Keratinocyte (primary cell): ENCODE results near the gene C21orf58. TPM values are rescaled to one million over a fixed set of nuclear protein-coding genes. Genes with fewer than 3 reads are reported as not detected.

ENCODE experiments used
- DNase-seq: peaks from one replicate; pipeline ENCODE4 v3.0.0-alpha.2; 2011; ENCODE audit warnings: low read depth, missing footprints, low spot score
- FAIRE-seq: peaks from 2 replicates; lab custom pipeline; 2011; peaks lifted over from hg19 to GRCh38; lab: Jason Lieb, UNC
- H2AFZ ChIP-seq: 2 replicates; pipeline ENCODE4 v1.6.0; 2012; ENCODE audit warnings: low read length, control low read depth, inconsistent platforms; ENCODE audit not compliant: control insufficient read depth
- H3K27ac ChIP-seq: 2 replicates; pipeline ENCODE4 v1.5.1; 2011; ENCODE audit warnings: low read length; ENCODE audit not compliant: control insufficient read depth, insufficient read depth
- H3K27me3 ChIP-seq: 3 replicates; pipeline ENCODE4 v1.6.0; 2011; ENCODE audit warnings: low read length; ENCODE audit not compliant: control insufficient read depth, insufficient read depth; ENCODE audit errors: extremely low read depth
- H3K36me3 ChIP-seq, 2 experiments: 2 replicates in 1 of 2; 3 replicates in 1 of 2; pipeline ENCODE4 v1.5.1; 2011; ENCODE audit warnings: low read length in 2 of 2, mild to moderate bottlenecking in 1 of 2; ENCODE audit not compliant: control insufficient read depth in 2 of 2, insufficient read depth in 2 of 2; ENCODE audit errors: extremely low read depth in 1 of 2
- H3K4me1 ChIP-seq: 3 replicates; pipeline ENCODE4 v1.5.1; 2011; ENCODE audit warnings: low read length; ENCODE audit not compliant: control insufficient read depth, insufficient read depth; ENCODE audit errors: extremely low read depth
- H3K4me2 ChIP-seq: 3 replicates; pipeline ENCODE4 v1.6.0; 2011; ENCODE audit warnings: low read depth, low read length; ENCODE audit not compliant: control insufficient read depth, insufficient read depth; ENCODE audit errors: extremely low read depth
- H3K4me3 ChIP-seq, 3 experiments: fragments of 200-600 bp in 1 of 3; sonication (generic) in 1 of 3; 2 replicates in 2 of 3; 3 replicates in 1 of 3; pipeline ENCODE4 v1.5.1; 2011 to 2016; ENCODE audit warnings: low read length in 3 of 3, mild to moderate bottlenecking in 3 of 3, control low read depth in 2 of 3, inconsistent platforms in 1 of 3, low read depth in 1 of 3, mixed read lengths in 1 of 3, mixed run types in 1 of 3, moderate library complexity in 1 of 3; ENCODE audit not compliant: control insufficient read depth in 2 of 3, insufficient read depth in 2 of 3; ENCODE audit errors: extremely low read depth in 1 of 3
- H3K79me2 ChIP-seq: 2 replicates; pipeline ENCODE4 v1.6.0; 2012; ENCODE audit warnings: low read length; ENCODE audit not compliant: control insufficient read depth, insufficient read depth
- H3K9ac ChIP-seq: 3 replicates; pipeline ENCODE4 v1.6.0; 2011; ENCODE audit warnings: low read length; ENCODE audit not compliant: control insufficient read depth, insufficient read depth; ENCODE audit errors: extremely low read depth
- H3K9me1 ChIP-seq: 3 replicates; pipeline ENCODE4 v1.6.0; 2011; ENCODE audit warnings: low read length; ENCODE audit not compliant: control insufficient read depth, insufficient read depth; ENCODE audit errors: extremely low read depth
- H3K9me3 ChIP-seq: 2 replicates; pipeline ENCODE4 v1.5.1; 2012; ENCODE audit warnings: low read depth, low read length; ENCODE audit not compliant: control insufficient read depth
- H4K20me1 ChIP-seq: 3 replicates; pipeline ENCODE4 v1.6.0; 2011; ENCODE audit warnings: low read length; ENCODE audit not compliant: control insufficient read depth, insufficient read depth; ENCODE audit errors: extremely low read depth
- EZH2 ChIP-seq: IDR thresholded peaks from one replicate; pipeline ENCODE4 v1.6.1; 2012; ENCODE audit warnings: inconsistent platforms, mild to moderate bottlenecking, low read length, moderate library complexity
- dilution Hi-C: fragments of 300-500 bp; cut with MboI; formaldehyde crosslinking; loops from one replicate; pipeline ENCODE4 v1.7.0; 2020; ENCODE audit warnings: low sequenced_read_pairs; ENCODE audit not compliant: extremely low pct_ligation_motif_present
- polyA plus RNA-seq, 5 experiments: library from polyadenylated mRNA; depleted of rRNA in 3 of 5; stranded (reverse) in 3 of 5; stranded (forward) in 1 of 5; unstranded in 1 of 5; fragments of >200 nt; gene quantifications; 1 replicate in 1 of 5; 2 replicates in 3 of 5; 3 replicates in 1 of 5; pipeline versions ENCODE4 v1.2.1 to v1.2.3, GENCODE V29; 2011 to 2012; ENCODE audit warnings: missing spikeins in 2 of 5, low read depth in 1 of 5, low replicate concordance in 1 of 5
- TF ChIP-seq, protein P1 (sequence below), 3 experiments: IDR thresholded peaks in 1 of 3; conservative IDR thresholded peaks in 1 of 3; optimal IDR thresholded peaks in 1 of 3; 2 replicates in 2 of 3; 3 replicates in 1 of 3; pipeline versions ENCODE3 to v1.5.1; 2011; ENCODE audit warnings: low read length in 3 of 3, mild to moderate bottlenecking in 3 of 3, moderate library complexity in 2 of 3, control low read depth in 1 of 3, inconsistent platforms in 1 of 3; ENCODE audit not compliant: insufficient read depth in 2 of 3; ENCODE audit errors: extremely low read depth in 1 of 3

Gene C21orf58
- polyA plus RNA-seq, 1 donor (not counting 4 experiments of a cell fraction or from before 2014, with no cell fraction given), result 1.2 TPM

DNA sequence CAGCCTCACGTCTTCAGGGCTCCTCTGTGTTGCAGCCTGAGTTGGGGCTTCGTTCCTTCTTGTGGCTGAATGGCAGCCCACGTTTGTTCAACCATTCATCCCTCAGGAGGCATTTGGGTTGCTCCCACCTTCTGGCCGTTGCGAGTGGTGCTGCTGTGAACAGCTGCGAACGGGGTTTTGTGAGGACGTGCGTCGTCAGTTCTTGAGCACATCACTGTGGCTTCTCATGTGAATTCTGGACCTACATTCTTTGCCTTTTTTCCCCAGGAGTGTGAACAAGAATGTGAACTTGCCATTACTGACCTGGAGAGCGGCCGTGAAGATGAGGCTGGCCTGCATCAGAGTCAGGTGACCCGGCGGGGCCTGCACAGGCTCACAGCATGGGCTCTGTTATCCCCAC is 22.2 kb upstream of the C21orf58 start:
- H3K27ac ChIP-seq, result no peak overlapping the region
- no peak for TF ChIP-seq EZH2
- TF ChIP-seq, protein P1, sequence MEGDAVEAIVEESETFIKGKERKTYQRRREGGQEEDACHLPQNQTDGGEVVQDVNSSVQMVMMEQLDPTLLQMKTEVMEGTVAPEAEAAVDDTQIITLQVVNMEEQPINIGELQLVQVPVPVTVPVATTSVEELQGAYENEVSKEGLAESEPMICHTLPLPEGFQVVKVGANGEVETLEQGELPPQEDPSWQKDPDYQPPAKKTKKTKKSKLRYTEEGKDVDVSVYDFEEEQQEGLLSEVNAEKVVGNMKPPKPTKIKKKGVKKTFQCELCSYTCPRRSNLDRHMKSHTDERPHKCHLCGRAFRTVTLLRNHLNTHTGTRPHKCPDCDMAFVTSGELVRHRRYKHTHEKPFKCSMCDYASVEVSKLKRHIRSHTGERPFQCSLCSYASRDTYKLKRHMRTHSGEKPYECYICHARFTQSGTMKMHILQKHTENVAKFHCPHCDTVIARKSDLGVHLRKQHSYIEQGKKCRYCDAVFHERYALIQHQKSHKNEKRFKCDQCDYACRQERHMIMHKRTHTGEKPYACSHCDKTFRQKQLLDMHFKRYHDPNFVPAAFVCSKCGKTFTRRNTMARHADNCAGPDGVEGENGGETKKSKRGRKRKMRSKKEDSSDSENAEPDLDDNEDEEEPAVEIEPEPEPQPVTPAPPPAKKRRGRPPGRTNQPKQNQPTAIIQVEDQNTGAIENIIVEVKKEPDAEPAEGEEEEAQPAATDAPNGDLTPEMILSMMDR (optimal IDR thresholded peaks at IDR 0.05 in 1 of 3, IDR thresholded peaks at IDR 0.05 in 1 of 3, conservative IDR thresholded peaks at IDR 0.05 in 1 of 3; ENCODE audit: extremely low read depth in 1 of 3, insufficient read depth in 2 of 3, low read length in 3 of 3), result no peak
- DNase-seq (no peak), FAIRE-seq (no peak)
- no peaks in the 10 kb centered on the region for H3K4me1 ChIP-seq
- no peaks in the 10 kb centered on the region for H3K27me3 ChIP-seq
- H3K79me2 ChIP-seq, result peaks cover 23% of the 10 kb centered on the region
- H3K36me3 ChIP-seq, result peaks cover 29 to 32% of the 10 kb centered on the region in 2 experiments
- H3K4me2 ChIP-seq, result no peak overlapping the region
- H2AFZ ChIP-seq, result no peak overlapping the region
- H3K9me3 ChIP-seq, result no peaks in the 10 kb centered on the region
- no peak overlapping the region for H3K9ac ChIP-seq
- no peaks in the 10 kb centered on the region for H4K20me1 ChIP-seq
- dilution Hi-C loops, result no loop called here
- H3K9me1 ChIP-seq, result no peaks in the 10 kb centered on the region
- no peak overlapping the region for H3K4me3 ChIP-seq

DNA sequence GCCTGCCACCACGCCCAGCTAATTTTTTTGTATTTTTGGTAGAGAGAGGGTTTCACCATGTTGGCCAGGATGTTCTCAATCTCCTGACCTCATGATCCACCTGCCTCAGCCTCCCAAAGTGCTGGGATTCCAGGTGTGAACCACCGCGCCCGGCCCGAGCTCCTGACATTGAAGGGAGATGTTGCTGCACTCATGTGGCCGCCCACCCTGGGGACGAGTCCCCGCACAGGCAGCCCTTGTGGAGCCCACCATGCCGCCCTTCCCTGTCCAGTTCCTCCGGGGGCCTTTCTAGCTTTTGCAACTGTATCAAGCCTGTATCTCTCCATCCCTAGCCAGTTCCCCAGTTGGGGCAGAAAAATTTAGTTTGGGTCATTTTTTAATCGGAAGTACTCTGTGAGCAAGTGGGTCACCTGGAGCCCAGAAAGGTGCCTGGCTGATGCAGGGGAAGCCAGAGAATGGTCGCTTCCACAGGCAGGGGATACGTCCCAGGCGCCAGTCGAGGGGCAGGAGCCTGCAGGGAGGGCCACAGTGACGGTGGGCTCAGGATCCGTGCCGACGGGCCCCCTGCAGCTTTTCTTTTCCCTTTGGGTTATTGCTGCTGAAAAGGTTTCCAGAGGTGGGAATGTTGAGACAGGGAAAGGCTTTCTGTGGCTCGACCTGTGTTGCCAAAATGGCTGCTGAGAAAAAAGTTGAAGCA is 20.7 kb upstream of the C21orf58 start:
- H4K20me1 ChIP-seq, result no peaks in the 10 kb centered on the region
- no peak overlapping the region for H3K4me3 ChIP-seq
- DNase-seq (no peak), FAIRE-seq (no peak)
- H3K9ac ChIP-seq, result no peak overlapping the region
- dilution Hi-C loops, result no loop called here
- no peak overlapping the region for H3K27ac ChIP-seq
- no peaks in the 10 kb centered on the region for H3K4me1 ChIP-seq
- H3K9me1 ChIP-seq, result no peaks in the 10 kb centered on the region
- no peaks in the 10 kb centered on the region for H3K9me3 ChIP-seq
- H3K27me3 ChIP-seq, result no peaks in the 10 kb centered on the region
- H2AFZ ChIP-seq, result no peak overlapping the region
- H3K79me2 ChIP-seq, result peaks cover 25% of the 10 kb centered on the region
- H3K36me3 ChIP-seq, result peaks cover 23 to 25% of the 10 kb centered on the region in 2 experiments
- no peak for TF ChIP-seq EZH2
- TF ChIP-seq, protein P1 (optimal IDR thresholded peaks at IDR 0.05 in 1 of 3, IDR thresholded peaks at IDR 0.05 in 1 of 3, conservative IDR thresholded peaks at IDR 0.05 in 1 of 3; ENCODE audit: extremely low read depth in 1 of 3, insufficient read depth in 2 of 3, low read length in 3 of 3), result no peak
- no peak overlapping the region for H3K4me2 ChIP-seq
